GM23338 (cell line): ENCODE data around the gene DNAJC7. TPM values are rescaled to one million over a fixed set of nuclear protein-coding genes. Genes with fewer than 3 reads are reported as not detected.

Experiments
- ATAC-seq: fragments of 200-7000 bp; cut with Tn5 transposase; 3 replicates; pipeline ENCODE4 v1.9.1; 2020
- DNase-seq: peaks from one replicate; pipeline ENCODE4 v3.0.0-alpha.2; 2015; ENCODE audit warnings: low spot score
- H2AFZ ChIP-seq: fragments of 200-600 bp; sonication (generic); 2 replicates; pipeline ENCODE4 v1.8.0; 2016; ENCODE audit warnings: antibody characterized with exemption, mild to moderate bottlenecking, moderate library complexity
- H3F3A ChIP-seq: fragments of 200-600 bp; sonication (generic); replicated peaks from 2 replicates; pipeline ENCODE4 v1.8.0; 2017; ENCODE audit warnings: antibody characterized with exemption, mixed run types, low read depth
- H3K27ac ChIP-seq: fragments of 200-600 bp; sonication (generic); 2 replicates; pipeline ENCODE4 v1.6.1; 2016; ENCODE audit warnings: low read depth
- H3K27me3 ChIP-seq: fragments of 200-600 bp; sonication (generic); 2 replicates; pipeline ENCODE4 v1.8.0; 2016; ENCODE audit warnings: mild to moderate bottlenecking, mixed run types, moderate library complexity; ENCODE audit not compliant: insufficient read depth
- H3K36me3 ChIP-seq: fragments of 200-600 bp; sonication (generic); 2 replicates; pipeline ENCODE4 v1.8.0; 2016; ENCODE audit warnings: mild to moderate bottlenecking; ENCODE audit not compliant: insufficient read depth
- H3K4me1 ChIP-seq: fragments of 200-600 bp; sonication (generic); 2 replicates; pipeline ENCODE4 v1.8.0; 2016; ENCODE audit warnings: mild to moderate bottlenecking, moderate library complexity; ENCODE audit not compliant: insufficient read depth
- H3K4me2 ChIP-seq: fragments of 200-600 bp; sonication (generic); 2 replicates; pipeline ENCODE4 v1.7.1; 2017; ENCODE audit warnings: mixed run types
- H3K4me3 ChIP-seq: fragments of 200-600 bp; sonication (generic); 2 replicates; pipeline ENCODE4 v1.6.1; 2016; ENCODE audit warnings: mixed run types
- H3K79me2 ChIP-seq: fragments of 200-600 bp; sonication (generic); replicated peaks from 2 replicates; pipeline ENCODE4 v1.8.0; 2017; ENCODE audit warnings: mild to moderate bottlenecking; ENCODE audit not compliant: insufficient read depth
- H3K9me2 ChIP-seq: fragments of 200-600 bp; sonication (generic); 2 replicates; pipeline ENCODE4 v1.8.0; 2017; ENCODE audit not compliant: insufficient read depth
- H4K20me1 ChIP-seq: fragments of 200-600 bp; sonication (generic); replicated peaks from 2 replicates; pipeline ENCODE4 v1.8.0; 2017; ENCODE audit warnings: mild to moderate bottlenecking; ENCODE audit not compliant: insufficient read depth
- H3K27ac Mint-ChIP-seq: 2 replicates; pipeline ENCODE4 v1.8.0; 2020; ENCODE audit warnings: inconsistent platforms, mild to moderate bottlenecking, moderate library complexity, mixed read lengths
- H3K27me3 Mint-ChIP-seq: 3 replicates; pipeline ENCODE4 v1.8.0; 2022; ENCODE audit warnings: low read depth, mild to moderate bottlenecking, moderate library complexity, mixed read lengths, inconsistent platforms; ENCODE audit not compliant: insufficient read depth, poor library complexity
- H3K36me3 Mint-ChIP-seq: 3 replicates; pipeline ENCODE4 v1.8.0; 2021; ENCODE audit warnings: low read depth, mild to moderate bottlenecking, inconsistent platforms, moderate library complexity, mixed read lengths
- H3K4me1 Mint-ChIP-seq: 3 replicates; pipeline ENCODE4 v1.8.0; 2020; ENCODE audit warnings: mild to moderate bottlenecking, inconsistent platforms, mixed read lengths
- H3K4me3 Mint-ChIP-seq: 3 replicates; pipeline ENCODE4 v1.8.0; 2021; ENCODE audit warnings: moderate library complexity, mild to moderate bottlenecking, inconsistent platforms, mixed read lengths
- H3K9me3 Mint-ChIP-seq: 3 replicates; pipeline ENCODE4 v1.8.0; 2020; ENCODE audit warnings: moderate library complexity, mild to moderate bottlenecking, inconsistent platforms, mixed read lengths
- ETS1 ChIP-seq: IDR thresholded peaks from 2 replicates; pipeline ENCODE4 v1.6.1; 2016; ENCODE audit warnings: antibody characterized with exemption
- EZH2 ChIP-seq: fragments of 200-600 bp; sonication (generic); IDR thresholded peaks from one replicate; pipeline ENCODE4 v1.8.0; 2017; ENCODE audit warnings: antibody characterized with exemption, mild to moderate bottlenecking, low read depth; ENCODE audit not compliant: unreplicated experiment
- EZH2phosphoT487 ChIP-seq: fragments of 200-600 bp; sonication (generic); IDR thresholded peaks from one replicate; pipeline ENCODE4 v1.8.1; 2018; ENCODE audit warnings: antibody characterized with exemption; ENCODE audit not compliant: unreplicated experiment
- JUNB ChIP-seq: IDR thresholded peaks from one replicate; pipeline ENCODE4 v1.6.1; 2016; ENCODE audit warnings: antibody characterized with exemption; ENCODE audit not compliant: unreplicated experiment
- REST ChIP-seq: IDR thresholded peaks from one replicate; pipeline ENCODE4 v1.6.1; 2018; ENCODE audit warnings: antibody characterized with exemption; ENCODE audit not compliant: unreplicated experiment
- STAT1 ChIP-seq: IDR thresholded peaks from one replicate; pipeline ENCODE4 v1.6.1; 2016; ENCODE audit warnings: antibody characterized with exemption; ENCODE audit not compliant: unreplicated experiment
- ZNF114 ChIP-seq: fragments of 250-450 bp; sonication (Bioruptor Pico); IDR thresholded peaks from 2 replicates; pipeline ENCODE4 v1.5.0; 2020; ENCODE audit warnings: mild to moderate bottlenecking, moderate library complexity
- ZNF331 ChIP-seq: fragments of 250-450 bp; sonication (Bioruptor Pico); IDR thresholded peaks from 2 replicates; pipeline ENCODE4 v1.5.0; 2020; ENCODE audit warnings: low read depth, mild to moderate bottlenecking, moderate library complexity
- ZNF462 ChIP-seq: fragments of 250-450 bp; sonication (Bioruptor Pico); IDR thresholded peaks from 2 replicates; pipeline ENCODE4 v1.5.0; 2020; ENCODE audit warnings: mild to moderate bottlenecking, moderate library complexity
- polyA plus RNA-seq: library from polyadenylated mRNA; unstranded; fragments of >200 nt; fragmentation: Nextera tagmentation; extraction: Ambion mirVana; gene quantifications from 2 replicates; pipeline ENCODE4 v1.2.1, GENCODE V29; 2016
- total RNA-seq: library from RNA; depleted of rRNA; stranded (reverse); fragments of >200 nt; shearing (Covaris generic); gene quantifications from 2 replicates; pipeline ENCODE4 v1.2.3, GENCODE V29; 2014

Gene DNAJC7
- total and polyA plus RNA-seq, 2 experiments from 2014 or later = 139 to 141 TPM

GRCh38 chr17:42051645-42052044 lies 34.4 kb upstream of the DNAJC7 start:
- Histone ChIP-seq H2AFZ (no peak overlapping the region), H3F3A (0 out of 2 replicates have a peak, but pooled peaks cover 7% of the 10 kb centered on the region), H4K20me1 (no peaks in the 10 kb centered on the region), H3K4me3 (no peak overlapping the region), H3K9me2 (no peaks in the 10 kb centered on the region), H3K27ac (no peak overlapping the region), H3K4me2 (peak overlapping the region; percentile 84; the same call in 1 of the 2 replicates), H3K4me1 (peaks cover 34% of the 10 kb centered on the region), H3K27me3 (no peaks in the 10 kb centered on the region), H3K79me2 (no peaks in the 10 kb centered on the region), H3K36me3 (no peaks in the 10 kb centered on the region)
- DNase-seq (no peak), ATAC-seq (no peak)
- Mint-ChIP-seq H3K36me3 (no peaks in the 10 kb centered on the region), H3K27ac (no peak overlapping the region), H3K27me3 (peaks cover 22% of the 10 kb centered on the region), H3K9me3 (no peaks in the 10 kb centered on the region), H3K4me3 (peak overlapping the region; percentile 42; the same call in 2 of the 3 replicates), H3K4me1 (peaks cover 52% of the 10 kb centered on the region)
- TF ChIP-seq REST = no peak
- no peak for TF ChIP-seq ETS1
- TF ChIP-seq ZNF462 (CRISPR knock-in tag) = no peak
- TF ChIP-seq JUNB = no peak
- no peak for TF ChIP-seq EZH2
- no peak for TF ChIP-seq ZNF331 (CRISPR knock-in tag)
- no peak for TF ChIP-seq ZNF114 (CRISPR knock-in tag)
- no peak for TF ChIP-seq EZH2phosphoT487
- TF ChIP-seq STAT1 = no peak
